Thyroid gland (tissue), 4 donors: ENCODE data around the gene ANOS1. TPM values are rescaled to one million over a fixed set of nuclear protein-coding genes. Genes with fewer than 3 reads are reported as not detected.
A peak's percentile ranks its signal among the peaks of the same experiment; 100 is the strongest.

Experiments used
- DNase-seq, 2 donors: peaks; one replicate each; pipeline ENCODE4 v3.0.0-alpha.2; 2019
- H3K27ac ChIP-seq, 3 donors: fragments of 200-600 bp; sonication (generic); 1 replicate in 2 of 3; 2 replicates in 1 of 3; pipeline ENCODE4 v1.5.1; 2016 to 2019; ENCODE audit warnings: mild to moderate bottlenecking in 1 of 3, moderate library complexity in 1 of 3
- H3K27me3 ChIP-seq: fragments of 200-600 bp; sonication (generic); one replicate; pipeline ENCODE4 v1.5.1; 2019
- H3K36me3 ChIP-seq, 2 donors: fragments of 200-600 bp; sonication (generic); one replicate each; pipeline ENCODE4 v1.5.1; 2016 to 2019
- H3K4me1 ChIP-seq, 2 donors: fragments of 200-600 bp; sonication (generic); one replicate each; pipeline ENCODE4 v1.5.1; 2017 to 2019
- H3K4me3 ChIP-seq, 3 donors: fragments of 200-600 bp; sonication (generic); replicated peaks in 1 of 3; 1 replicate in 2 of 3; 2 replicates in 1 of 3; pipeline ENCODE4 v1.5.1; 2016; ENCODE audit warnings: mild to moderate bottlenecking in 1 of 3
- H3K9me3 ChIP-seq: fragments of 200-600 bp; sonication (generic); one replicate; pipeline ENCODE4 v1.5.1; 2017
- CTCF ChIP-seq, 6 experiments: fragments of 200-600 bp in 3 of 6; fragments of 450-650 bp in 3 of 6; sonication (generic) in 3 of 6; IDR thresholded peaks; one replicate each; pipeline ENCODE4 v1.5.1; 2016 to 2019; ENCODE audit warnings: antibody characterized with exemption in 6 of 6, mild to moderate bottlenecking in 2 of 6, inconsistent platforms in 1 of 6, moderate library complexity in 1 of 6
- POLR2A ChIP-seq, 2 donors: fragments of 450-650 bp; IDR thresholded peaks; one replicate each; pipeline ENCODE4 v1.6.1; 2017; ENCODE audit warnings: antibody characterized with exemption in 2 of 2, mild to moderate bottlenecking in 2 of 2, moderate library complexity in 1 of 2
- WGBS, 2 donors: methylation state at CpG; one replicate each; pipeline ENCODE4 v1.1.5; 2017; 5-methylcytosine and 5-hydroxymethylcytosine counted together
- intact Hi-C: fragments of 100-400 bp; cut with DNase I; formaldehyde crosslinking; loops from one replicate; pipeline ENCODE4 v1.15.1; 2023
- total RNA-seq, 4 donors: library from RNA; depleted of rRNA; stranded (reverse); fragments of >200 nt; gene quantifications; one replicate each; pipeline ENCODE4 v1.2.3, GENCODE V29; 2016

ANOS1 gene
- total RNA-seq, 4 donors from 2014 or later = 19.3 to 57.3 (median 32.0) TPM

DNA sequence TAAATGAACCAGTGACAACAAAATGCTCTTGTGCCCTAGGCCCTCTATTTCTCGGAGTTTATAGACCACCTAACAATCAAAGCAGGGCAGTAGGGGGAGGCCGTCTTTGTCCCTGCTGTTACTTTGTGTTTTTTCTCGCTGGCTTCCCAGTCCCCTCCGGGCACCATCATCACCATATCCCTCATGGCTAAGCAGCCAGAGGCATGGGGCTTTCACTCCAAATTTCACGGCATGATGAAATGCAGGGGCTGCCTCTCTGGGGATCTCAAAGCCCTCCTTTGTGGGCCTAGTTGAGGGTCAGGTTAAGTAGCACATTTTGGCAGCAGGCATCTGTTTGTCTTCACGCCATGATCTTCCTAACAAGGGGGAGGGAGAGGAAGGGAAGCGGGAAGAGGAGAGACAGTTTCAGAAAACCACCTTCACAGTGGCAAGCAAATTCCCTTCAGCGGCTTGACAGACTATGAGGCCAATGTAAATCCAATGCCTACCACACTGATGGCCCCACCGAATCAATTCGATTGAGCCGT lies 91.9 kb downstream of the ANOS1 start:
- Histone ChIP-seq H3K4me1 (no peaks in the 10 kb centered on the region), H3K4me3 (no peak overlapping the region), H3K27me3 (no peaks in the 10 kb centered on the region), H3K36me3 (no peaks in the 10 kb centered on the region), H3K27ac (no peak overlapping the region), H3K9me3 (no peaks in the 10 kb centered on the region)
- DNase-seq = no peak
- 77 to 92% methylated on average over 7 to 11 of the region's 11 CpGs for WGBS, 2 donors
- no peak for TF ChIP-seq POLR2A (IDR thresholded peaks at IDR 0.05)
- intact Hi-C loops = no loop called here

- intact Hi-C loops = no loop called here
- DNase-seq = no peak
- no peaks in the 10 kb centered on the region for H3K4me1 ChIP-seq
- TF ChIP-seq CTCF (IDR thresholded peaks at IDR 0.05) (no peak), POLR2A (IDR thresholded peaks at IDR 0.05) (no peak)
- no peak overlapping the region for H3K4me3 ChIP-seq
- no peak overlapping the region for H3K27ac ChIP-seq
- no peaks in the 10 kb centered on the region for H3K36me3 ChIP-seq
- no peaks in the 10 kb centered on the region for H3K27me3 ChIP-seq
- no peaks in the 10 kb centered on the region for H3K9me3 ChIP-seq
These were observed 95.4 kb downstream of the ANOS1 start for GRCh38 chrX:8636497-8636896.

- no peaks in the 10 kb centered on the region for H3K9me3 ChIP-seq
- H3K27me3 ChIP-seq = no peaks in the 10 kb centered on the region
- H3K4me3 ChIP-seq = no peak overlapping the region
- no peak overlapping the region for H3K27ac ChIP-seq
- intact Hi-C loops = no loop called here
- no peaks in the 10 kb centered on the region for H3K4me1 ChIP-seq
- TF ChIP-seq POLR2A (IDR thresholded peaks at IDR 0.05) = no peak
- TF ChIP-seq CTCF (IDR thresholded peaks at IDR 0.05) = no peak
- DNase-seq = no peak
- H3K36me3 ChIP-seq = no peaks in the 10 kb centered on the region
- 95% methylated on average over 3 to 5 of the region's 5 CpGs for WGBS, 2 donors
These were observed 96.1 kb downstream of the ANOS1 start for GRCh38 chrX:8635812-8636211.

- 21 to 30% methylated on average over 7 of the region's 7 CpGs for WGBS, 2 donors
- Histone ChIP-seq H3K9me3 (no peaks in the 10 kb centered on the region), H3K4me1 (no peaks in the 10 kb centered on the region), H3K4me3 (no peak overlapping the region), H3K27me3 (no peaks in the 10 kb centered on the region), H3K27ac (no peak overlapping the region), H3K36me3 (no peaks in the 10 kb centered on the region)
- peak; percentile 2 to 3 for DNase-seq
- TF ChIP-seq POLR2A (IDR thresholded peaks at IDR 0.05) (no peak), CTCF (IDR thresholded peaks at IDR 0.05) (no peak)
- intact Hi-C loops = no loop called here
These were observed 99.0 kb downstream of the ANOS1 start for GRCh38 chrX:8632924-8633323.

GRCh38 chrX:8629871-8630270 lies 102.1 kb downstream of the ANOS1 start:
- intact Hi-C loops = no loop called here
- no peaks in the 10 kb centered on the region for H3K27me3 ChIP-seq
- DNase-seq = no peak
- H3K4me1 ChIP-seq = no peaks in the 10 kb centered on the region
- no peaks in the 10 kb centered on the region for H3K9me3 ChIP-seq
- no peaks in the 10 kb centered on the region for H3K36me3 ChIP-seq
- H3K4me3 ChIP-seq = no peak overlapping the region
- WGBS, 2 donors = 92% methylated on average over 7 of the region's 7 CpGs
- TF ChIP-seq POLR2A (IDR thresholded peaks at IDR 0.05) = no peak
- TF ChIP-seq CTCF (IDR thresholded peaks at IDR 0.05) = no peak
- no peak overlapping the region for H3K27ac ChIP-seq

GRCh38 chrX:8627796-8628195 lies 104.1 kb downstream of the ANOS1 start:
- DNase-seq = no peak
- TF ChIP-seq POLR2A (IDR thresholded peaks at IDR 0.05) (no peak), CTCF (IDR thresholded peaks at IDR 0.05) (no peak)
- Histone ChIP-seq H3K4me1 (no peaks in the 10 kb centered on the region), H3K4me3 (no peak overlapping the region), H3K27ac (no peak overlapping the region), H3K36me3 (no peaks in the 10 kb centered on the region), H3K9me3 (no peaks in the 10 kb centered on the region), H3K27me3 (no peaks in the 10 kb centered on the region)
- intact Hi-C loops = no loop called here
